Measurements from ENCODE around the gene CES3.
A peak's percentile ranks its signal among the peaks of the same experiment; 100 is the strongest.
"Not testable (repeated sequence)": the region's sequence is repeated elsewhere in the genome, so short reads cannot be mapped to it uniquely, and the experiment has no call there.

The CES3 gene

GRCh38 chr16:66946974-66947301 is 14.1 kb upstream of the CES3 start:
- no peak for DNase-seq (ENCODE audit: low read depth)

GRCh38 chr16:66947302-66948065 is 13.6 kb upstream of the CES3 start:
- peak; percentile 70 for DNase-seq (ENCODE audit: low read depth)

GRCh38 chr16:66948134-66948836 is 12.8 kb upstream of the CES3 start:
- no peak for DNase-seq (ENCODE audit: low read depth)

- no peak for DNase-seq (ENCODE audit: low read depth)
Observed at GRCh38 chr16:66948837-66949225, 12.2 kb upstream of the CES3 start.

DNA sequence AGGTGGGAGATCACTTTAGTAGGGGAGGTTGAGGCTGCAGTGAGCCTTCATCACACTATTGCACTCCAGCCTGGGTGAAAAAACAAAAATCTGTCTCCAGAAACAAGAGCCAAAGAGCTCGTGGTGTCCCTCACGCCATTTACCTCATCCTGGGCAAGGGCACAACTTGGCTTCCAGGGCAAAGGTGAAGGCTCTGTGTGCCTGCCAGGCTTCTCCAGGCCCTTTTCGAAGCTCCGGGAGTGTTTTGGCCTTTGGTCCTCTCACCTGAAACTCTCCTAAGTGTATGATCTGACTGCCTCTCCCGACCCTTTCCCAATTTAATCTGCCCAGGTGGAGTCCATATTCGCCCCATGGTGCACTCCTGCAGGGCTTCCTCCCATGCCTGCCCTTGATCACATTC is 11.6 kb upstream of the CES3 start:
- no peak for DNase-seq (ENCODE audit: low read depth)

GRCh38 chr16:66950437-66950836 is 10.6 kb upstream of the CES3 start:
- DNase-seq (ENCODE audit: low read depth): no peak

GRCh38 chr16:66950971-66951790 is 9.9 kb upstream of the CES3 start:
- DNase-seq (ENCODE audit: low read depth): no peak

- DNase-seq (ENCODE audit: low read depth): no peak
Observed at GRCh38 chr16:66952430-66953110, 8.5 kb upstream of the CES3 start.

DNA sequence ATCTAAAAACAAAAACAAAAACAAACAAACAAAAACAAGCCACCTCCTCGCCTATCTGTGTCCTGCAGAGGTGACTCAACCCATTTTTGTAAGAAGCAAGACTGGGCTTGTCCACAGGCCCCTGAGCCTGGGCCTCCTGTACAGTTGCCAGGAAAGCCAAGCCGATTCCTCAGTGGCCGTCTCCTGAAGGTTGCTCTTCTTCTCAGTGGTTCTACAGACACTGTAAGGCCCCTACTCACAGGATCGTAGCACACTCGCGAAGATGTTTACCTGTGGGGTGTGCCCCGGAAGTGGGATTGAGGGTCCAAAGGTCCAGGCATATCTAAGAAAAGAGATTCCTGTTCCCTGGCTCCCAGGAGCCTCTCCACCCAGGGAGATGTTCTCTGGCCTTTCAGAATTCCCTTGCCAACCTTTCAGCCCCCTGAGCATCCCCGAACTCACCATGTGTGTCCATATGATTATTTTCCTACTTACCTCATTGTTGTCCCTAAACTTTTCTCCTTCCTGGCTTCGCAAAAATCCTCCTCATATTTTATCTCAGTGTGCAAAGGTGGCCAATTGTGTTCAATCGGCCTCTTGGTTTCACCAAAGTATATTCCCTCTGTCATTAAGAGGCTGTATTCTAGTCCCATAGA is 7.5 kb upstream of the CES3 start:
- no peak for DNase-seq (ENCODE audit: low read depth)

GRCh38 chr16:66954097-66954659 is 6.9 kb upstream of the CES3 start:
- DNase-seq (ENCODE audit: low read depth): peak; percentile 60

DNA sequence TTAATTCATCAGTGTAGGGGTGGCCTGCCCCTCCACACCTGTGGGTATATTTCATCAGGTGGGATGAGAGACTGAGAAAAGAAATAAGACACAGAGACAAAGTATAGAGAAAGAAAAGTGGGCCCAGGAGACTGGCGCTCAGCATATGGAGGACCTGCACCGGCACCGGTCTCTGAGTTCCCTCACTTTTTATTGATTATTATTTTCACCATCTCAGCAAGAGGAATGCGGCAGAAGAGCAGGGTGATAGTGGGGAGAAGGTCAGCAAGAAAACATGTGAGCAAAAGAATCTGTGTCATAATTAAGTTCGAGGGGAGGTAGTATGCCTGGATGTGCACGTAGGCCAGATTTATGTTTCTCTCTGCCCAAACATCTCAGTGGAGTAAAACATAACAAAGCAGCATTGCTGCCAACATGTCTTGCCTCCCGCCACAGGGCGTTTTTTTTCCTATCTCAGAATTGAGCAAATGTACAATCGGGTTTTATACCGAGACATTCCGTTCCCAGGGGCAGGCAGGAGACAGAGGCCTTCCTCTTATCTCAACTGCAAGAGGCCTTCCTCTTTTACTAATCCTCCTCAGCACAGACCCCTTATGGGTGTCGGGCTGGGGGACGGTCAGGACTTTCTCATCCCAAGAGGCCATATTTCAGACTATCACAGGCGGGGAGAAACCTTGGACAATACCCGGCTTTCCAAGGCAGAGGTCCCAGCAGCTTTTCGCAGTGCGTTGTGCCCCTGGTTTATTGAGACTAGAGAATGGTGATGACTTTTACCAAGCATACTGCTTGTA is 5.5 kb upstream of the CES3 start:
- not testable (repeated sequence) for DNase-seq (ENCODE audit: low read depth)

DNA sequence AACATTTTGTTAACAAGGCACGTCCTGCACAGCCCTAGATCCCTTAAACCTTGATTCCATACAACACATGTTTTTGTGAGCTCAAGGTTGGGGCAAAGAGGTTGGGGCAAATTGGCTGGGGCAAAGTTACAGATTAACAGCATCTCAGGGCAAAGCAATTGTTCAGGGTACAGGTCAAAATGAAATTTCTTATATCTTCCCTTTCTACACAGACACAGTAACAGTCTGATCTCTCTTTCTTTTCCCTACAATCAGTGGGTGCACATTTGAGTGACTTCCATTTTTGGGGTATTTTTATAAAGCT is 5.0 kb upstream of the CES3 start:
- DNase-seq (ENCODE audit: low read depth): not testable (repeated sequence)

GRCh38 chr16:66958857-66959703 is 2.0 kb upstream of the CES3 start:
- DNase-seq (ENCODE audit: low read depth): no peak

- DNase-seq (ENCODE audit: low read depth): no peak
Observed at GRCh38 chr16:66959704-66960161, 1.3 kb upstream of the CES3 start.

GRCh38 chr16:66960270-66960669 is 796 bp upstream of the CES3 start:
- DNase-seq (ENCODE audit: low read depth): no peak

DNA sequence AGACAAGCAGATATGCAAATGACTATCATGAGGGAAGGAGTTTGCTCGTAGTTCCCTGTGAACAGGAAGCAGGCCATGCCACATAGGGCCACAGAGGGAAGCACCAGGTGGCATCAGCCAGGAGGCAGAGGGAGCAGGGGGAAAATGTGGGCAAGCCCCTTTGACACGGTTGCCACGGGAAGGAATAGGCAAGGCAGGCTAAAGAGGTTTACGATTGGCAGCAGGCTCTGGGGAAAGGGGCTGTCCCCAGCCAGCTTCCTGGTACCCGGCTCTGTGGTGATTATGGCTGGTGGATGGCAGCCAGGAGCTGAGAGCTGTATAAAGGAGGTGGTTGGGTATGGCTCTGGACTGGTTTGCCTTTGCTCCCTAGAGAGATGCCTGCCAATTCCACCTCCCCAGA is 848 bp downstream of the CES3 start:
- DNase-seq (ENCODE audit: low read depth): no peak

- DNase-seq (ENCODE audit: low read depth): no peak
Observed at GRCh38 chr16:66964049-66964448, 3.0 kb downstream of the CES3 start.

DNA sequence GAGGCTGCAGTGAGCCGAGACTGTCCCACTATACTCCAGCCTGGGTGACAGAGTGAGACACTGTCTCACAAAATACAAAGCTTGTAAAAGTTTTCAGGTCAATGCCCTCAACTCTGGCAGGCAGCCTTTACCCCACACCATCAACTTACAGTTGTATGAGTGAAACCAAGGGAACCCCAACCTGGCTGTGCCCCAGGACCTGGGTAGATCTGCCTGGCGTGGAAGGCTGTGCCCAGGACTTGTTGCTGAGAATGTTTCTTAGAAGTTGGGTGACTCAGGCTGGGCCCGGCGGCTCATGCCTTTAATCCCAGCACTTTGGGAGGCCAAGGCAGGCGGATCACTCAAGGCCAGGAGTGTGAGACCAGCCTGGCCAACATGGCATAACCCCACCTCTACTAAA is 7.8 kb downstream of the CES3 start:
- no peak for DNase-seq (ENCODE audit: low read depth)

GRCh38 chr16:66970775-66971720 is 10.0 kb downstream of the CES3 start:
- no peak for DNase-seq (ENCODE audit: low read depth)

Data from stimulated activated CD4-positive, alpha-beta T cell treated with anti-CD3 and anti-CD28 coated beads, Interleukin-2, amount 100 ng/mL, for 4 hours (primary cell).